ENCODE measurements around the gene FAM107B. TPM values are rescaled to one million over a fixed set of nuclear protein-coding genes. Genes with fewer than 3 reads are reported as not detected.

The FAM107B gene
- total RNA-seq, 1 experiment from 2014 or later: 24.5 TPM

- H3K79me2 ChIP-seq (ENCODE audit: insufficient read depth, low read length): no peaks in the 10 kb centered on the region
- no peak overlapping the region for H4K91ac ChIP-seq (ENCODE audit: insufficient read length, low read depth, low read length)
- H3K9me3 Mint-ChIP-seq: peaks cover 3 to 5% of the 10 kb centered on the region in 2 experiments; a peak in 2 of 5 replicates
- H2AFZ ChIP-seq (ENCODE audit: low read length): no peak overlapping the region
- H3K18ac ChIP-seq (ENCODE audit: insufficient read length, low read depth, low read length): no peak overlapping the region
- no peak overlapping the region for H2BK120ac ChIP-seq (ENCODE audit: low read depth, low read length, poor library complexity, severe bottlenecking)
- DNase-seq: no peak
- H2AK5ac ChIP-seq (ENCODE audit: insufficient read length, low read length): no peak overlapping the region
- H3K36me3 Mint-ChIP-seq (ENCODE audit: insufficient read depth in 1 of 3, low read depth in 3 of 3): no peaks in the 10 kb centered on the region
- no peak overlapping the region for H3T11ph ChIP-seq (ENCODE audit: low read length)
- H3K4me3 Mint-ChIP-seq: no peak overlapping the region
- no peak overlapping the region for H3K14ac ChIP-seq (ENCODE audit: insufficient read depth, low read length)
- H3K4ac ChIP-seq (ENCODE audit: low read depth, low read length): no peak overlapping the region
- H3K4me2 ChIP-seq (ENCODE audit: insufficient read depth, insufficient read length, low read length): no peak overlapping the region
- H3K56ac ChIP-seq (ENCODE audit: insufficient read length, low read depth, low read length): no peak overlapping the region
- H3K27ac ChIP-seq (ENCODE audit: insufficient read length, low read depth, low read length): no peak overlapping the region
- no peaks in the 10 kb centered on the region for H3K27me3 ChIP-seq (ENCODE audit: insufficient read depth, low read length)
- H4K20me1 ChIP-seq (ENCODE audit: control insufficient read depth, insufficient read depth, insufficient read length): no peaks in the 10 kb centered on the region
- WGBS (ENCODE audit: extremely low coverage, insufficient read length, low lambda C conversion rate): no CpG with 5 or more reads among the region's 1 CpG
- H3K4me1 Mint-ChIP-seq: no peaks in the 10 kb centered on the region
- H3K4me1 ChIP-seq (ENCODE audit: insufficient read depth, low read length): no peaks in the 10 kb centered on the region
- no peaks in the 10 kb centered on the region for H3K23me2 ChIP-seq (ENCODE audit: insufficient read length, low read depth, low read length, poor library complexity, severe bottlenecking)
- TF ChIP-seq, protein P1, sequence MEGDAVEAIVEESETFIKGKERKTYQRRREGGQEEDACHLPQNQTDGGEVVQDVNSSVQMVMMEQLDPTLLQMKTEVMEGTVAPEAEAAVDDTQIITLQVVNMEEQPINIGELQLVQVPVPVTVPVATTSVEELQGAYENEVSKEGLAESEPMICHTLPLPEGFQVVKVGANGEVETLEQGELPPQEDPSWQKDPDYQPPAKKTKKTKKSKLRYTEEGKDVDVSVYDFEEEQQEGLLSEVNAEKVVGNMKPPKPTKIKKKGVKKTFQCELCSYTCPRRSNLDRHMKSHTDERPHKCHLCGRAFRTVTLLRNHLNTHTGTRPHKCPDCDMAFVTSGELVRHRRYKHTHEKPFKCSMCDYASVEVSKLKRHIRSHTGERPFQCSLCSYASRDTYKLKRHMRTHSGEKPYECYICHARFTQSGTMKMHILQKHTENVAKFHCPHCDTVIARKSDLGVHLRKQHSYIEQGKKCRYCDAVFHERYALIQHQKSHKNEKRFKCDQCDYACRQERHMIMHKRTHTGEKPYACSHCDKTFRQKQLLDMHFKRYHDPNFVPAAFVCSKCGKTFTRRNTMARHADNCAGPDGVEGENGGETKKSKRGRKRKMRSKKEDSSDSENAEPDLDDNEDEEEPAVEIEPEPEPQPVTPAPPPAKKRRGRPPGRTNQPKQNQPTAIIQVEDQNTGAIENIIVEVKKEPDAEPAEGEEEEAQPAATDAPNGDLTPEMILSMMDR (conservative IDR thresholded peaks at IDR 0.05): no peak
- no peak overlapping the region for H4K8ac ChIP-seq (replicated peaks; ENCODE audit: insufficient read length, low read depth, low read length)
- no peak overlapping the region for H3K23ac ChIP-seq (ENCODE audit: insufficient read length, low read depth, low read length)
- no peaks in the 10 kb centered on the region for H3K27me3 Mint-ChIP-seq (ENCODE audit: low read depth)
- no peak overlapping the region for H2BK5ac ChIP-seq (ENCODE audit: insufficient read length, low read length)
- H2BK12ac ChIP-seq (ENCODE audit: insufficient read length, low read depth, low read length): no peak overlapping the region
- H3K9me3 ChIP-seq (ENCODE audit: control insufficient read depth, low read depth, low read length): no peaks in the 10 kb centered on the region
- H3K9ac ChIP-seq (ENCODE audit: extremely low read depth, insufficient read length, low read length): no peak overlapping the region
- no peak overlapping the region for H2BK15ac ChIP-seq (ENCODE audit: low read depth, low read length)
- no peak overlapping the region for H4K5ac ChIP-seq (ENCODE audit: insufficient read length, low read depth, low read length)
- H3K79me1 ChIP-seq (ENCODE audit: insufficient read depth, low read depth, low read length, poor library complexity, severe bottlenecking): no peaks in the 10 kb centered on the region
- H3K27ac Mint-ChIP-seq: no peak overlapping the region
- H2BK20ac ChIP-seq (ENCODE audit: low read depth, low read length, poor library complexity, severe bottlenecking): no peak overlapping the region
Measured at GRCh38 chr10:14742382-14742781, 32.3 kb downstream of the FAM107B start.

Data from H9 (cell line).